Vagina (tissue), 2 donors: ENCODE data around the gene EPHB1.

Experiments used
- POLR2A ChIP-seq, 2 donors: fragments of 450-650 bp; IDR thresholded peaks; one replicate each; pipeline ENCODE4 v1.6.1; 2017; ENCODE audit warnings: antibody characterized with exemption in 2 of 2, mild to moderate bottlenecking in 2 of 2, moderate library complexity in 2 of 2
- TF ChIP-seq, protein P1 (sequence below), 3 experiments: fragments of 450-650 bp in 2 of 3; fragments of 200-600 bp in 1 of 3; sonication (generic) in 1 of 3; IDR thresholded peaks; one replicate each; pipeline ENCODE4 v1.5.1; 2017 to 2019; ENCODE audit warnings: antibody characterized with exemption in 3 of 3, mild to moderate bottlenecking in 2 of 3, moderate library complexity in 2 of 3

DNA sequence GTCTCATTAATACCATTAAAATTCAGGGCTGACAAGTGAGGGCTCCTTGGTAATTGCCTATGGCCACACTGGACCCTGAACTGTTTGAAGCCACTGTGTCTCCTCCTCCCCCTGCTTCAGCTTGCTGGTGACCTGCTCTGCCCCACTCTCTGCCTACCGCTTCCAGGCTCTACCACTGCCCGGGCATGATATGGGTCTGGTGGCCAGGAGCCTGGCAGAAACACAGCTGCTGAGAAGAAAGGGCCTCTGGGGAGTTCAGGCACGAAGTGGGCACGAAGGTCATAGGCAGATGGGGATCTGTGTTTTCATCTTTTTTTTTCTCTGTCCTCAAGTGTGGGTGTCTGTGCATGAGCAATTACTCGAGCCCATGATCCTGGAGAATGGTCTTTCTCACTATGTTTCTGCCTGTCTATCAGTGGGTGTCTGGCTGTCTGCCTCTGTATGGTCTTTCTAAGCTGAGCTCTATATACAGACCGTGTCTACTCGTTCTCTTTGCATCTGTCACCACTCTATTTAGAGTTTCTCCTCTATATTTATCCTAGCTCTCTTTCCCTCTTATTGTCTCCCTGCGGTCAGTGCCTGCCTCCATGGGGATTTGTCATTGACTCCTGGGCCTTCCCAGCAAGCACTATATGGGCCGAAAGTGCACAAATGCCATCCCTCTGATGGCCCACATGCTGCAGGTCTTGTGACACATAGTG lies 42.1 kb upstream of the EPHB1 start:
- TF ChIP-seq, protein P1, sequence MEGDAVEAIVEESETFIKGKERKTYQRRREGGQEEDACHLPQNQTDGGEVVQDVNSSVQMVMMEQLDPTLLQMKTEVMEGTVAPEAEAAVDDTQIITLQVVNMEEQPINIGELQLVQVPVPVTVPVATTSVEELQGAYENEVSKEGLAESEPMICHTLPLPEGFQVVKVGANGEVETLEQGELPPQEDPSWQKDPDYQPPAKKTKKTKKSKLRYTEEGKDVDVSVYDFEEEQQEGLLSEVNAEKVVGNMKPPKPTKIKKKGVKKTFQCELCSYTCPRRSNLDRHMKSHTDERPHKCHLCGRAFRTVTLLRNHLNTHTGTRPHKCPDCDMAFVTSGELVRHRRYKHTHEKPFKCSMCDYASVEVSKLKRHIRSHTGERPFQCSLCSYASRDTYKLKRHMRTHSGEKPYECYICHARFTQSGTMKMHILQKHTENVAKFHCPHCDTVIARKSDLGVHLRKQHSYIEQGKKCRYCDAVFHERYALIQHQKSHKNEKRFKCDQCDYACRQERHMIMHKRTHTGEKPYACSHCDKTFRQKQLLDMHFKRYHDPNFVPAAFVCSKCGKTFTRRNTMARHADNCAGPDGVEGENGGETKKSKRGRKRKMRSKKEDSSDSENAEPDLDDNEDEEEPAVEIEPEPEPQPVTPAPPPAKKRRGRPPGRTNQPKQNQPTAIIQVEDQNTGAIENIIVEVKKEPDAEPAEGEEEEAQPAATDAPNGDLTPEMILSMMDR (IDR thresholded peaks at IDR 0.05), result no peak
- TF ChIP-seq POLR2A (IDR thresholded peaks at IDR 0.05), result no peak
